HepG2 (cell line): ENCODE measurements around the gene CFAP92. TPM values are rescaled to one million over a fixed set of nuclear protein-coding genes. Genes with fewer than 3 reads are reported as not detected.

Experiments
- ARID2 ChIP-seq: sonication (generic); formaldehyde crosslinking; IDR thresholded peaks from 2 replicates; pipeline ENCODE4 v1.8.1; 2022; ENCODE audit warnings: mild to moderate bottlenecking, missing genetic modification reagents, borderline replicate concordance
- ARNTL ChIP-seq: sonication (generic); formaldehyde crosslinking; IDR thresholded peaks from 2 replicates; pipeline ENCODE4 v1.4.0; 2020; ENCODE audit warnings: mild to moderate bottlenecking, missing genetic modification reagents
- CBX2 ChIP-seq, 2 experiments: fragments of 200-600 bp in 1 of 2; sonication (generic); formaldehyde crosslinking in 1 of 2; IDR thresholded peaks; 2 replicates each; pipeline versions ENCODE4 v1.7.0 to v1.8.1; 2018 to 2022; ENCODE audit warnings: low read depth in 2 of 2, low read length in 1 of 2, mild to moderate bottlenecking in 1 of 2, missing genetic modification reagents in 1 of 2
- FOXC1 ChIP-seq: sonication (generic); formaldehyde crosslinking; IDR thresholded peaks from 2 replicates; pipeline ENCODE4 v1.8.0; 2022; ENCODE audit warnings: mild to moderate bottlenecking, missing genetic modification reagents, borderline replicate concordance
- FOXK2 ChIP-seq: fragments of 450-650 bp; IDR thresholded peaks from 2 replicates; pipeline ENCODE4 v1.6.1; 2016
- KLF12 ChIP-seq: sonication (generic); formaldehyde crosslinking; IDR thresholded peaks from 2 replicates; pipeline ENCODE4 v1.4.0; 2020; ENCODE audit warnings: missing genetic modification reagents, borderline replicate concordance
- NFE2 ChIP-seq: sonication (generic); formaldehyde crosslinking; IDR thresholded peaks from 2 replicates; pipeline ENCODE4 v1.4.0; 2020; ENCODE audit warnings: missing genetic modification reagents
- NFKBIZ ChIP-seq: IDR thresholded peaks from 2 replicates; pipeline ENCODE4 v1.6.1; 2018; ENCODE audit warnings: missing genetic modification reagents, missing compliant biosample characterization
- NPAS2 ChIP-seq: sonication (generic); formaldehyde crosslinking; IDR thresholded peaks from 2 replicates; pipeline ENCODE4 v1.8.0; 2022; ENCODE audit warnings: mild to moderate bottlenecking, missing genetic modification reagents, borderline replicate concordance
- PAX8 ChIP-seq: sonication (generic); formaldehyde crosslinking; IDR thresholded peaks from 2 replicates; pipeline ENCODE4 v1.8.0; 2022; ENCODE audit warnings: mild to moderate bottlenecking, missing genetic modification reagents, borderline replicate concordance
- RAD51 ChIP-seq: fragments of 450-650 bp; IDR thresholded peaks from 2 replicates; pipeline ENCODE4 v1.6.1; 2016; ENCODE audit warnings: borderline replicate concordance
- RCOR2 ChIP-seq: IDR thresholded peaks from 2 replicates; pipeline ENCODE4 v1.6.1; 2016; ENCODE audit warnings: missing biosample characterization, missing genetic modification reagents
- RELA ChIP-seq: sonication (generic); formaldehyde crosslinking; IDR thresholded peaks from 2 replicates; pipeline ENCODE4 v1.4.0; 2020; ENCODE audit warnings: missing genetic modification reagents
- RERE ChIP-seq: IDR thresholded peaks from 2 replicates; pipeline ENCODE4 v1.6.1; 2016; ENCODE audit warnings: low read depth, missing genetic modification reagents, missing compliant biosample characterization
- SMAD1 ChIP-seq: sonication (generic); formaldehyde crosslinking; IDR thresholded peaks from 2 replicates; pipeline ENCODE4 v1.4.0; 2020; ENCODE audit warnings: missing genetic modification reagents, low read depth, mild to moderate bottlenecking, borderline replicate concordance
- TBX2 ChIP-seq: sonication (generic); formaldehyde crosslinking; IDR thresholded peaks from 2 replicates; pipeline ENCODE4 v1.5.0; 2020; ENCODE audit warnings: missing genetic modification reagents, mild to moderate bottlenecking, borderline replicate concordance
- XRCC5 ChIP-seq: fragments of 200-400 bp; formaldehyde crosslinking; optimal IDR thresholded peaks from 2 replicates; pipeline ENCODE3; 2017; ENCODE audit warnings: mild to moderate bottlenecking, low read length
- ZNF160 ChIP-seq: sonication (generic); formaldehyde crosslinking; IDR thresholded peaks from 2 replicates; pipeline ENCODE4 v1.8.0; 2022; ENCODE audit warnings: mild to moderate bottlenecking, inconsistent platforms, missing genetic modification reagents
- ZNF275 ChIP-seq: sonication (generic); formaldehyde crosslinking; IDR thresholded peaks from 2 replicates; pipeline ENCODE4 v1.8.0; 2022; ENCODE audit warnings: missing genetic modification reagents, mild to moderate bottlenecking, inconsistent platforms, borderline replicate concordance
- ZNF414 ChIP-seq: sonication (generic); formaldehyde crosslinking; IDR thresholded peaks from 2 replicates; pipeline ENCODE4 v1.5.0; 2020; ENCODE audit warnings: missing genetic modification reagents
- ZNF484 ChIP-seq: sonication (generic); formaldehyde crosslinking; IDR thresholded peaks from 2 replicates; pipeline ENCODE4 v1.5.1; 2020; ENCODE audit warnings: mild to moderate bottlenecking, low read depth, missing genetic modification reagents, borderline replicate concordance
- ZNF562 ChIP-seq: sonication (generic); formaldehyde crosslinking; IDR thresholded peaks from 2 replicates; pipeline ENCODE4 v1.8.0; 2022; ENCODE audit warnings: missing genetic modification reagents, borderline replicate concordance
- polyA plus RNA-seq, 8 experiments: library from polyadenylated mRNA; depleted of rRNA in 3 of 8; stranded (reverse) in 7 of 8; unstranded in 1 of 8; fragments of >200 nt; fragmentation: Illumina TruSeq in 4 of 8; extraction: Trizol in 4 of 8; gene quantifications; 2 replicates each; pipeline versions ENCODE4 v1.2.1 to v1.2.3, GENCODE V29; 2011 to 2016; ENCODE audit warnings: low read depth in 4 of 8, missing spikeins in 1 of 8, mixed read lengths in 1 of 8; ENCODE audit not compliant: insufficient read depth in 1 of 8
- total RNA-seq, 5 experiments: library from RNA; depleted of rRNA; stranded (reverse); fragments of >200 nt; fragmentation: Illumina TruSeq; extraction: Trizol; gene quantifications; 2 replicates each; pipeline ENCODE4 v1.2.3, GENCODE V29; 2016; ENCODE audit warnings: low read depth in 1 of 5

The CFAP92 gene
- total and polyA plus RNA-seq, 2 of the 13 experiments (the other 11 are each of a cell fraction or from before 2014, with no cell fraction given), result 0.18 to 0.46 TPM

- TF ChIP-seq KLF12, result peak; percentile 96
- TF ChIP-seq ZNF160, result no peak; the same call in 1 of the 2 replicates
- TF ChIP-seq XRCC5, result peak; percentile 69
- TF ChIP-seq FOXC1 (CRISPR knock-in tag), result peak; percentile 95
- TF ChIP-seq NFE2, result 0 out of 2 replicates have a peak, but pooled peaks have one; percentile 44
- peak; percentile 97 for TF ChIP-seq ARNTL (CRISPR knock-in tag)
- TF ChIP-seq RAD51, result peak; percentile 90
- 0 out of 2 replicates have a peak, but pooled peaks have one; percentile 65 for TF ChIP-seq RELA (CRISPR knock-in tag)
- TF ChIP-seq NPAS2 (CRISPR knock-in tag), result no peak
- TF ChIP-seq RERE (CRISPR knock-in tag), result 0 out of 2 replicates have a peak, but pooled peaks have one; percentile 21
- no peak for TF ChIP-seq ZNF484
- TF ChIP-seq ZNF275, result peak; percentile 82; the same call in 1 of the 2 replicates
- TF ChIP-seq CBX2 (IDR thresholded peaks at IDR 0.05; ENCODE audit: low read depth, low read length), result no peak
- TF ChIP-seq CBX2 (CRISPR knock-in tag; IDR thresholded peaks at IDR 0.05; ENCODE audit: low read depth), result no peak
- TF ChIP-seq ARID2 (CRISPR knock-in tag), result peak; percentile 99; the same call in 1 of the 2 replicates
- TF ChIP-seq SMAD1, result peak; percentile 99
- no peak for TF ChIP-seq RCOR2 (CRISPR knock-in tag)
- TF ChIP-seq PAX8 (CRISPR knock-in tag), result peak; percentile 97; the same call in 1 of the 2 replicates
- peak; percentile 71; the same call in 1 of the 2 replicates for TF ChIP-seq NFKBIZ (CRISPR knock-in tag)
- TF ChIP-seq TBX2, result peak; percentile 98
- peak; percentile 81; the same call in 1 of the 2 replicates for TF ChIP-seq ZNF414 (CRISPR knock-in tag)
- no peak for TF ChIP-seq FOXK2
- peak; percentile 77; the same call in 1 of the 2 replicates for TF ChIP-seq ZNF562 (CRISPR knock-in tag)
Measured at GRCh38 chr3:128879125-128879969, 114.5 kb downstream of the CFAP92 start, which contains the start of gene ACAD9 (continued).
